A204.1 (cell line): ENCODE results near the gene AUH.
"Not testable (repeated sequence)": the region's sequence is repeated elsewhere in the genome, so short reads cannot be mapped to it uniquely, and the experiment has no call there.

Experiments used
- FAIRE-seq: peaks from 2 replicates; lab custom pipeline; 2012; peaks lifted over from hg19 to GRCh38; lab: Jason Lieb, UNC

AUH gene

DNA sequence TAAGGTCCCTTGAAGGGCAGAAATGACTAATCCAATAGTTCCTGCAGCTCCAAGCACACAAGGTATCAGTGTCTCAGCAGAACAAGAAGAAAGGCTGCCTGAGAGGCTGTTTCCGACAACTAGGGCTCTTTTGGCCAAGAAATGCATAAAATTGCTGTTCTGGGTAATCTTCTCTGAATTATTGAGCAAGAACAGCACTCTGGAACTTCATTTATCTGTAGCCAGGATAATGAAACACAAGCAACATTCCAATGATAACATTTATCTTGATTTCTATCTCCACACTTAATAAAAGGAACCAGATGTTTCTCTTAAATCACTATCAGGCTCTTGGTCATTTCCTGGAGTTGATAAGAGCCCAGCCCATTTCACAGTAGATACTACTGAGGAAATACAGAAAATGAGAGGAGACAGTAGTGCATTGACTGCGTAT, 17.0 kb upstream of the AUH start:
- FAIRE-seq = no peak

DNA sequence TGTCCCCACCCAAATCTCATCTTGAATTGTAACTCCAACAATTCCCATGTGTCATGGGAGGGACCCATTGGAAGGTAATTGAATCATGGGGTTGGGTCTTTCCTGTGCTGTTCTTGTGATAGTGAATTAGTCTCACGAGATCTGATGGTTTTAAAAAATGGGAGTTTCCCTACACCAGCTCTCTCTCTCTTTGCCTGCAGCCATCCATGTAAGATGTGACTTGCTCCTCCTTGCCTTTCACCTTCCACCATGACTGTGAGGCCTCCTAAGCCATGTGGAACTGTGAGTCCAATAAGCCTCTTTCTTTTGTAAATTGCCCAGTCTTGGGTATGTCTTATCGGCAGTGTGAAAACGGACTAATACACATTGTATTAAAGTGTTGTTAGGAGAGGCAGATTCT, 16.3 kb upstream of the AUH start:
- not testable (repeated sequence) for FAIRE-seq

DNA sequence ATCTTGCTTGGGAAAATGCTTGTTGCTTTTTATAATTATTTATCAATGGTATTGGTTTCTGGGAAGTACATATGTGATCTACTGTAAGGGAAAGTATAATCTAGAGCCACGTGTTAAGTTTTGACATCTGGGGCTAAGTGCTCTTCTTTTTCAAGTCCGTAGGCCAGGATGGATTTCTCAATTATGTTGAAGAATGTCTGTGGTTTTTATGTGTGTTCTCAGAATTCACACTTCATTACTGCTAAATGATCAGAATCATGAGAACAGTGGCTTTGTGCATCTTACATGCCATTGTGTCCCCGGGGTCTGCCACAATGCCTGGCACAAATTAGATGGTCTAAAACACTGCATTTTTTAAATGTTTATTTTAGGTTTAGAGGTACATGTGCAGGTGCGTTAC, 14.5 kb upstream of the AUH start:
- no peak for FAIRE-seq

- no peak for FAIRE-seq
Observed at GRCh38 chr9:91374939-91375338, 13.2 kb upstream of the AUH start.

GRCh38 chr9:91371894-91372293, 10.2 kb upstream of the AUH start:
- FAIRE-seq = no peak

- not testable (repeated sequence) for FAIRE-seq
Observed at GRCh38 chr9:91370006-91370405, 8.3 kb upstream of the AUH start.

- no peak for FAIRE-seq
Observed at GRCh38 chr9:91364702-91365101, 3.0 kb upstream of the AUH start.

- FAIRE-seq = no peak
Observed at GRCh38 chr9:91364005-91364404, 2.3 kb upstream of the AUH start.

- no peak for FAIRE-seq
Observed at GRCh38 chr9:91362051-91362611, 413 bp upstream of the AUH start.

GRCh38 chr9:91360551-91361290, 997 bp downstream of the AUH start:
- FAIRE-seq = no peak

- FAIRE-seq = no peak
Observed at GRCh38 chr9:91359734-91360470, 1.8 kb downstream of the AUH start.

DNA sequence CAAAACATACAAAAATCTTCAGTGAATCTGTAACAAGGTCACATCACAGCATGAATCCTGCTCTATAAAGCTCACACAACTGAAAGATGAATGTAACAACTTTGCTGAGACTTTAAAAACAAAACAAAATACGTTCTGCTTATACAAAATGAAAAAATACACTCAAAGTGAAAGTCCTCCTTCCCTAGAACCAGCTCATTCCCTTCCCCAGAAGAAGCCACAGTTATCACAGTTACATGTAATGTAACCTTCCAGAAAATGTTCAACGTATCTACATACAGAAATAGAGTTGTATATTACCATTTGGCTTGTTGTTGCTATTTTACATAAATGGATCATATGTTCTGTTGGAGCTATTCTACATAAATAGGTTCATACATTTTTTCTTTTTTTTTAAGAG, 2.6 kb downstream of the AUH start:
- no peak for FAIRE-seq

DNA sequence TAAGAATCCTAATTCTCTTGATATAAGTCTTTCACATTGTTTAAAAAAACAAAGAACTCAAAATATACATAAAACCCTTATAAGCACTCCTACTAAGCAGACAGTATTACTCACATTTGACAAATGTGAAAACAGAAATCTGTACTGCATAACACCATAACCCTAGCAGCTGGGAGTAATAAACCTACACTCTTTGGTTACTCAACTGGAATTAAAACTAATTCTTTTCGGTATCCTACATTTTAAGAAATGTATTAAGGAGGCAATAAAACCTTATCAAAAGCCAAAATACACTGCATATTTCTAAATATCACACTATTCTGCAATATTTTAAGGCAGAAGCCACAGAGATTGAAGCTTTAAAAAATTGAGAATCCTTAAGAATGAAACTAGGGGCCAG, 6.8 kb downstream of the AUH start:
- FAIRE-seq = no peak

- no peak for FAIRE-seq
Observed at GRCh38 chr9:91349115-91349555, 12.6 kb downstream of the AUH start.

DNA sequence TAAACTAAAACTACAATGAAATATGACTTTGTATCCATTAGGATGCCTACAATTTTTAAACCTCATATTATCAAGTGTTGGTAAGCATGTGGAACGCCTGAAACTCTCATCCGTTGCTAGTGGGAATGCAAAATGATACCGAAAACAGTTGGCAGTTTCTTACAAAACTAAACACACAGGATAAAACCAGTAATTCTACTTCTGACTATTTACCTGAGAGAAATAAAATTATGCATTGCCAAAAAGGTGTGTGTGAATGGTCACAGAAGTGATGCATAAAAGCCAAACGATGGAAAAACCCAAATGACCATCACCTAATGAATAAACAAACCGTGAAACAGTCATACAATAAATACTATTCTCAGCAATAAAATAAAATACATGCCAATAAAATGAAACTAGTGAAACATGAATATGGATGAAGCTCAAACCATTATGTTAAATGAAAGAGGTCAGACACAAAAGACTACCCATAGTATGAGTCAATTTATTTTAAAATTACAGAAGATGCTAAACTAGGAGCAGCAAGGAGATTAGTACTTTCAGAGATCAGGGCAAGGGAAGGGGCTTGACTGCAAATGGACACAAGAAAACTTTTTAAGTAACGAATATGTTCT, 13.4 kb downstream of the AUH start:
- no peak for FAIRE-seq

GRCh38 chr9:91347377-91347776, 14.3 kb downstream of the AUH start:
- FAIRE-seq = no peak

DNA sequence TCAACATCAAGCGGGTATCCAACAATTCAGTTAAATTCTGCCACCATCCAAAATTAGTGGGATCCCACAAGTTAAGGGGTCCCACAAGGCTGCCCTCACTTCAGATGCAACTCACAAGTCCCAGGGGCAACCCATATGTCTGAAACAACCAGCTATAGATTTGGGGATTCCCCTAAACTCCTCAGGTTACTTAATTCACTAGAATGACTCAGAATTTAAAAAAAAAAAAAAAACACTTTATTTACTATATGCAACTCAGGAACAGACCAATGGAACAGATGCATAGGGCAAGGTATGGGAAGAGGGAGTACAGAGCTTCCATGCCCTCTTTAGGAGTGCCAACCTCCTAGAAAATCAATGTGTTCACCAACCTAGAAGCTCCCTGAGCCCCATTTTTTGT, 15.1 kb downstream of the AUH start:
- FAIRE-seq = no peak

DNA sequence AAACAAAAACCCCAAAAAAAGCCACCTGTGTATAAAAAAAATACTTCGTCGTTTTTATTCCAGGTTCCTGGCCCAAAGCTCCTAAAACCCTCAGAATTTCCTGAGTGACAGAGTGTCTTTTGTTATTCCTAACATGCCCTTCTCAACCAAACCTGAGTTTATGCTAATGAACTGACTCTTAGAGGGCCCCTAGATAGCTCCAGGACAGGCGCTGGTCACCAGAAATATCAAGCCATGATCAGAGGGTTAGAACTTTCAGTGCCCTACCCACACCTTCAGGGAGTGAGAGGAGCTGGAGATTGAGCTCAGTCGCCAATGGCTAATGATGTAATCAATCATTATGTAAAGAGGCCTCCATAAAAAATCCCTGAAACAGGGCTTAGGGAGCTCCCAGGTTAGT, 15.7 kb downstream of the AUH start:
- FAIRE-seq = no peak

DNA sequence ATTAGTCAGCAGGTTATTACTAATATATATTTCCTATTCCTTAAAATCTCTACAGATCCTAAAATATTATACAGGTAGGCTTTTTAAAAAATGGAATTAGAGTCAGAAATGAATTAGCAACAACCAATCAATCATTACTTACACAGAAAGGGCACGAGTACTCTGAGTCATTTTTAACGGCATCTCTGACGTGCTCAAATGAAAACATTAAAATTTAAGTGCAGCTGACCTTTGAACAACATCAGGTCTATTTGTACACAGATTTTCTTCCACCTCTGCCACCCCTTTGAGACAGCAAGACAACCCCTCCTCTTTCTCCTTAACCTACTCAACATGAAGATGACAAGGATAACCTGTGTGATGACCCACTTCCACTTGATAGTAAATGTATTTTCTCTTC, 19.1 kb downstream of the AUH start:
- no peak for FAIRE-seq

DNA sequence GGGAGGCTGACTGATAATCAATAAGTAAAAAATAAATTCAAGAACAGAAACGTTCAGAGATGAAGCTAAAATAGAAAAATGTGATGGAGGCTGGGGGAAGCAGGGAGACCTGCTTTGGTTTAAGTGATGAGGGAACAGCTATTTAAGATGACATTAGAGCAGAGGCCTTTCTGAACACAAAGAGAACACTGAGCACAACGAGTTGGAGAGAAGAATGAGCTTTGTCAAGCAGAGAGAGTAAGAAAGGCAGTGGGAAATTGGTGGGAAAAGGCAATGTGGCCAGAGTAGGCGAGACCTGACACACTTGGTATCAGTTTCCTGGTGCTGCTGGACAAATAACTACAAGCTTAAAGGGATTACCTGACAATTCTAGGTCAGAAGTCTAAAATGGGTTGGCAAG, 20.0 kb downstream of the AUH start:
- no peak for FAIRE-seq

DNA sequence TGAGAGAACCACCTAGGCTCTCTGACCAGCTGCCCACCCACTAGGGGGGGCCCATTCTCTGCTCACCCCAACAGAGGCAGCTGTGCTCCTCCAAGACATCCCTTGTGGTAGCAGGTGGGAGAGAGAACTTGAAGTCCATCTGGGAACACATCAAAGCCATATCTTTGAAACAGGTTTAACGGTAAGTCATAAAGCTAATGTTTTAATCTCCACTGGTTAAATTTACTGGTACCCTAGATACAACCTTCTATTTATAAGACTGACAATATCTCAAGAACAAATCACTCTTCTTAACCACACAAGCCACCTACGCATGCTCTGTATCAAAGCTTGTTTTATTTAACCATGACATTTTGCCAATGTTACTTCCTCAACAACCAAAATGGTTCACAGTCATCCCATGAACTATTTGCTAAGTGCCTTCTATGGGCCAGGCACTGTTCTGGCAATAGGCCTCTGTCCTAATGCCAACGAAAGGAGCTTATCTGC, 20.4 kb downstream of the AUH start:
- no peak for FAIRE-seq

DNA sequence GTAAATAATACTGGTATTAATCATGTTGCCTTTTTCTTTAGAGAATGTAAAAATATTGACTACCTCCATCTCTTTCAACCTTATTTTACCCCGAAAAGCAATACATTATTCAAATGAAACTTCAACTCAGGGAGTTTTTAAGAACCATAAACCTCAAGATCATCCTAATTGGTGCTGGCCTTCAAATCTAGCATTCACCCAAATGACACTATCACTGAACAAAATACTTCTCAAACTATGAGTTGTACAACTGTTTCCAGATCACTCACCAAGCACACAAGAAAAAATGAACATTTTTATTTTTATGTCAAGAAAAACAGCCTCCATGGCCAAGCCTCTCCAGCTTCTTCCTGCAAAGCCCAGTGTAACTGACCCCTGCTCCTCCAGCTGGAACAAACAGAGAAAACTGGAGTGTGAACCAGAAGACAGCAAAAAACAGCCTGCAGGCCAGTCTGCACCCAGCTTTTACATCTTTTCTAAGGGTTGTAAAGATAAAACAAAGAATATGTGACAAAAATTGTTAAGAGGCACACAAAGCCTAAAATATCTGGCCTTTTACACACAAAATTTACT, 21.2 kb downstream of the AUH start:
- FAIRE-seq = no peak

- no peak for FAIRE-seq
Observed at GRCh38 chr9:91338681-91339080, 23.0 kb downstream of the AUH start.
